Spleen (tissue), 7 donors: Measurements from ENCODE around the gene EPHB1.

Experiments
- POLR2A ChIP-seq, 3 donors: fragments of 450-650 bp; IDR thresholded peaks; one replicate each; pipeline ENCODE4 v1.5.1; 2017; ENCODE audit warnings: antibody characterized with exemption in 3 of 3, mild to moderate bottlenecking in 1 of 3
- POLR2AphosphoS5 ChIP-seq, 3 donors: sonication (generic); formaldehyde crosslinking; IDR thresholded peaks; one replicate each; pipeline ENCODE4 v1.5.1; 2017; ENCODE audit warnings: antibody characterized with exemption in 3 of 3
- TF ChIP-seq, protein P1 (sequence below), 11 experiments: fragments of 200-600 bp in 7 of 11; fragments of 450-650 bp in 4 of 11; sonication (generic) in 4 of 11; IDR thresholded peaks in 8 of 11; conservative IDR thresholded peaks in 3 of 11; 1 replicate in 7 of 11; 2 replicates in 4 of 11; pipeline versions ENCODE4 v1.4.0 to v1.8.0; 2016 to 2021; ENCODE audit warnings: antibody characterized with exemption in 11 of 11, inconsistent platforms in 4 of 11, mild to moderate bottlenecking in 1 of 11
- donor health status: DM: no; HTN: no; CAD: no; lungs with moderate emphysema.
- donor health status: DM: no; HTN: no; CAD: no.
- donor health status: DM: no; HTN: no; CAD: no.

DNA sequence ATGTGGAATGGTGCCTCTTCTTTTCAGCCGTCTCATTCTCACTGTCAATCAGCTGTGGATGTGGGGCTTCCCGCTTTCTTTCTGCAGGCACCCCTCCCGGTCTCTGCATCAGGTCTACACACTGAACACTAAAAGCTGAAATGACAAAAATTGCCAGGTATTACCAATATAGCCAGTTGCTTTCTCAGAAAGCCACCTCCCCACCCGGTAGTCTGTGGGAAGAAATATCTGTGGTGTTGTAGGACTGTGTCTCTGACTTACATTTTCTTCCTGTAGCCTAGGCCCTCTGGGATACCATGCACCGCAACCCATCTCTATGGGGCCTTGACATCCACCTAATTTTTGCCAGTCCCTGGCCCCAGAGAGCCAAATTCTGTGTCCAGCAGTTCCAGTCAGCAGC lies 19.2 kb upstream of the EPHB1 start:
- TF ChIP-seq POLR2AphosphoS5 (IDR thresholded peaks at IDR 0.05) (no peak), POLR2A (IDR thresholded peaks at IDR 0.05) (no peak)
- TF ChIP-seq, protein P1, sequence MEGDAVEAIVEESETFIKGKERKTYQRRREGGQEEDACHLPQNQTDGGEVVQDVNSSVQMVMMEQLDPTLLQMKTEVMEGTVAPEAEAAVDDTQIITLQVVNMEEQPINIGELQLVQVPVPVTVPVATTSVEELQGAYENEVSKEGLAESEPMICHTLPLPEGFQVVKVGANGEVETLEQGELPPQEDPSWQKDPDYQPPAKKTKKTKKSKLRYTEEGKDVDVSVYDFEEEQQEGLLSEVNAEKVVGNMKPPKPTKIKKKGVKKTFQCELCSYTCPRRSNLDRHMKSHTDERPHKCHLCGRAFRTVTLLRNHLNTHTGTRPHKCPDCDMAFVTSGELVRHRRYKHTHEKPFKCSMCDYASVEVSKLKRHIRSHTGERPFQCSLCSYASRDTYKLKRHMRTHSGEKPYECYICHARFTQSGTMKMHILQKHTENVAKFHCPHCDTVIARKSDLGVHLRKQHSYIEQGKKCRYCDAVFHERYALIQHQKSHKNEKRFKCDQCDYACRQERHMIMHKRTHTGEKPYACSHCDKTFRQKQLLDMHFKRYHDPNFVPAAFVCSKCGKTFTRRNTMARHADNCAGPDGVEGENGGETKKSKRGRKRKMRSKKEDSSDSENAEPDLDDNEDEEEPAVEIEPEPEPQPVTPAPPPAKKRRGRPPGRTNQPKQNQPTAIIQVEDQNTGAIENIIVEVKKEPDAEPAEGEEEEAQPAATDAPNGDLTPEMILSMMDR (IDR thresholded peaks at IDR 0.05 in 8 of 11, conservative IDR thresholded peaks at IDR 0.05 in 3 of 11): no peak
